ENCODE measurements around the gene HDAC3.

The HDAC3 gene

GRCh38 chr5:141636413-141637122 is at the start of gene HDAC3, which contains the start of gene RELL2:
HDAC3 (minus strand) TSS chr5:141636849; CDS start chr5:141636790, 59 bp downstream.
RELL2 (plus strand) TSS chr5:141636997; CDS start chr5:141638226, 1,229 bp downstream.
- TF ChIP-seq GATA3 (IDR thresholded peaks at IDR 0.05; ENCODE audit: low read depth, low read length) (no peak), GATA2 (IDR thresholded peaks at IDR 0.05; ENCODE audit: low read depth, low read length) (no peak)

- no peak for TF ChIP-seq GATA2 (IDR thresholded peaks at IDR 0.05; ENCODE audit: low read depth, low read length)
- TF ChIP-seq GATA3 (IDR thresholded peaks at IDR 0.05; ENCODE audit: low read depth, low read length), result no peak
Measured at GRCh38 chr5:141685591-141685990, 48.9 kb upstream of the HDAC3 start.

GRCh38 chr5:141683596-141684141 is 47.0 kb upstream of the HDAC3 start:
- TF ChIP-seq GATA2 (IDR thresholded peaks at IDR 0.05; ENCODE audit: low read depth, low read length), result no peak
- no peak for TF ChIP-seq GATA3 (IDR thresholded peaks at IDR 0.05; ENCODE audit: low read depth, low read length)

GRCh38 chr5:141681695-141682641 is 45.3 kb upstream of the HDAC3 start, which contains the start of gene ARAP3:
ARAP3 (minus strand) TSS chr5:141682230; CDS start chr5:141680486, 1,744 bp downstream.
- TF ChIP-seq GATA2 (IDR thresholded peaks at IDR 0.05; ENCODE audit: low read depth, low read length), result peak; percentile 71
- no peak for TF ChIP-seq GATA3 (IDR thresholded peaks at IDR 0.05; ENCODE audit: low read depth, low read length)

- no peak for TF ChIP-seq GATA3 (IDR thresholded peaks at IDR 0.05; ENCODE audit: low read depth, low read length)
- TF ChIP-seq GATA2 (IDR thresholded peaks at IDR 0.05; ENCODE audit: low read depth, low read length), result no peak
Measured at GRCh38 chr5:141681295-141681694, 44.6 kb upstream of the HDAC3 start.

GRCh38 chr5:141680751-141681201 is 44.1 kb upstream of the HDAC3 start:
- TF ChIP-seq GATA2 (IDR thresholded peaks at IDR 0.05; ENCODE audit: low read depth, low read length) (no peak), GATA3 (IDR thresholded peaks at IDR 0.05; ENCODE audit: low read depth, low read length) (no peak)

GRCh38 chr5:141680178-141680577 is 43.5 kb upstream of the HDAC3 start:
- TF ChIP-seq GATA3 (IDR thresholded peaks at IDR 0.05; ENCODE audit: low read depth, low read length) (no peak), GATA2 (IDR thresholded peaks at IDR 0.05; ENCODE audit: low read depth, low read length) (no peak)

GRCh38 chr5:141677415-141677814 is 40.8 kb upstream of the HDAC3 start:
- TF ChIP-seq GATA2 (IDR thresholded peaks at IDR 0.05; ENCODE audit: low read depth, low read length) (no peak), GATA3 (IDR thresholded peaks at IDR 0.05; ENCODE audit: low read depth, low read length) (no peak)

GRCh38 chr5:141675672-141676071 is 39.0 kb upstream of the HDAC3 start:
- no peak for TF ChIP-seq GATA2 (IDR thresholded peaks at IDR 0.05; ENCODE audit: low read depth, low read length)
- TF ChIP-seq GATA3 (IDR thresholded peaks at IDR 0.05; ENCODE audit: low read depth, low read length), result no peak

GRCh38 chr5:141674747-141675146 is 38.1 kb upstream of the HDAC3 start:
- TF ChIP-seq GATA3 (IDR thresholded peaks at IDR 0.05; ENCODE audit: low read depth, low read length), result no peak
- TF ChIP-seq GATA2 (IDR thresholded peaks at IDR 0.05; ENCODE audit: low read depth, low read length), result no peak

- TF ChIP-seq GATA2 (IDR thresholded peaks at IDR 0.05; ENCODE audit: low read depth, low read length), result no peak
- TF ChIP-seq GATA3 (IDR thresholded peaks at IDR 0.05; ENCODE audit: low read depth, low read length), result no peak
Measured at GRCh38 chr5:141672841-141673813, 36.5 kb upstream of the HDAC3 start.

- TF ChIP-seq GATA3 (IDR thresholded peaks at IDR 0.05; ENCODE audit: low read depth, low read length) (no peak), GATA2 (IDR thresholded peaks at IDR 0.05; ENCODE audit: low read depth, low read length) (no peak)
Measured at GRCh38 chr5:141672071-141672840, 35.6 kb upstream of the HDAC3 start.

Measured in SH-SY5Y (cell line).